SJSA1 (cell line): ENCODE results near the gene MYCT1. TPM values are rescaled to one million over a fixed set of nuclear protein-coding genes. Genes with fewer than 3 reads are reported as not detected.
"Not testable (repeated sequence)": the region's sequence is repeated elsewhere in the genome, so short reads cannot be mapped to it uniquely, and the experiment has no call there.

ENCODE experiments used
- DNase-seq, 2 experiments: peaks; one replicate each; pipeline ENCODE4 v3.0.0-alpha.2; 2015 to 2020; ENCODE audit warnings: low spot score in 2 of 2, low read depth in 1 of 2
- H3K27ac ChIP-seq: fragments of 250-450 bp; sonication (Bioruptor Pico); 2 replicates; pipeline ENCODE4 v1.5.1; 2020; ENCODE audit warnings: mild to moderate bottlenecking, moderate library complexity
- H3K27me3 ChIP-seq: fragments of 250-450 bp; sonication (Bioruptor Pico); replicated peaks from 2 replicates; pipeline ENCODE4 v1.5.1; 2020; ENCODE audit warnings: mild to moderate bottlenecking, moderate library complexity
- H3K36me3 ChIP-seq: fragments of 250-450 bp; sonication (Bioruptor Pico); 2 replicates; pipeline ENCODE4 v1.5.1; 2020; ENCODE audit warnings: mild to moderate bottlenecking
- H3K4me1 ChIP-seq: fragments of 250-450 bp; sonication (Bioruptor Pico); replicated peaks from 2 replicates; pipeline ENCODE4 v1.6.1; 2021; ENCODE audit warnings: mild to moderate bottlenecking
- H3K4me3 ChIP-seq: fragments of 250-450 bp; sonication (Bioruptor Pico); 2 replicates; pipeline ENCODE4 v1.5.1; 2020; ENCODE audit warnings: mild to moderate bottlenecking
- H3K9me3 ChIP-seq: fragments of 250-450 bp; sonication (Bioruptor Pico); replicated peaks from 2 replicates; pipeline ENCODE4 v1.5.1; 2020; ENCODE audit warnings: mild to moderate bottlenecking
- total RNA-seq: library from RNA; depleted of rRNA; stranded (reverse); fragments of >200 nt; shearing (Covaris generic); gene quantifications from 2 replicates; pipeline ENCODE4 v1.2.3, GENCODE V29; 2014

MYCT1 gene
- total RNA-seq, 1 experiment from 2014 or later, result 0.39 TPM

- Histone ChIP-seq H3K4me3 (no peak overlapping the region), H3K27me3 (no peaks in the 10 kb centered on the region), H3K27ac (no peak overlapping the region), H3K36me3 (no peaks in the 10 kb centered on the region), H3K4me1 (peaks cover 36% of the 10 kb centered on the region), H3K9me3 (no peaks in the 10 kb centered on the region)
- DNase-seq, result no peak
These were observed 995 bp downstream of the MYCT1 start for GRCh38 chr6:152698692-152699091.

DNA sequence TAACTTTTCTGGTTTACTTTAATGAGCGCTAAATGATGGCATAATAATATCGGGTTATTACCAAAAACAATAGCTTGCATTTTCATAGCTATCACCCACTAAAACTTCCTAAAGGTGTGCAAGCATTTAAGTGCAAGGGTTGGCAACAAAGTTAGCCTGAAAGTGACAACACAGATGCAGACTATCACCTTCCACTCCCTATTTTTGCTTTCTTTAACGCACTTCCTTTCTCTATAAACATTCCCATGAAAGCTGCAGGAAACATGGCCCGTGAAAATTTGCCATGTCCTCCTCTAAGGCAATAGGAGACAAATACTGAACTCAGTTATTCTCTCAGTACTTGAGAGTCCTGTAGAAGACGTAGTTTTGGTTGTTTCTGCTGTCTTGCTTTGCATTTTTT lies 2.7 kb downstream of the MYCT1 start:
- no peaks in the 10 kb centered on the region for H3K27me3 ChIP-seq
- no peak for DNase-seq
- H3K4me3 ChIP-seq, result no peak overlapping the region
- no peaks in the 10 kb centered on the region for H3K9me3 ChIP-seq
- no peaks in the 10 kb centered on the region for H3K36me3 ChIP-seq
- no peak overlapping the region for H3K27ac ChIP-seq
- H3K4me1 ChIP-seq, result peaks cover 36% of the 10 kb centered on the region

DNA sequence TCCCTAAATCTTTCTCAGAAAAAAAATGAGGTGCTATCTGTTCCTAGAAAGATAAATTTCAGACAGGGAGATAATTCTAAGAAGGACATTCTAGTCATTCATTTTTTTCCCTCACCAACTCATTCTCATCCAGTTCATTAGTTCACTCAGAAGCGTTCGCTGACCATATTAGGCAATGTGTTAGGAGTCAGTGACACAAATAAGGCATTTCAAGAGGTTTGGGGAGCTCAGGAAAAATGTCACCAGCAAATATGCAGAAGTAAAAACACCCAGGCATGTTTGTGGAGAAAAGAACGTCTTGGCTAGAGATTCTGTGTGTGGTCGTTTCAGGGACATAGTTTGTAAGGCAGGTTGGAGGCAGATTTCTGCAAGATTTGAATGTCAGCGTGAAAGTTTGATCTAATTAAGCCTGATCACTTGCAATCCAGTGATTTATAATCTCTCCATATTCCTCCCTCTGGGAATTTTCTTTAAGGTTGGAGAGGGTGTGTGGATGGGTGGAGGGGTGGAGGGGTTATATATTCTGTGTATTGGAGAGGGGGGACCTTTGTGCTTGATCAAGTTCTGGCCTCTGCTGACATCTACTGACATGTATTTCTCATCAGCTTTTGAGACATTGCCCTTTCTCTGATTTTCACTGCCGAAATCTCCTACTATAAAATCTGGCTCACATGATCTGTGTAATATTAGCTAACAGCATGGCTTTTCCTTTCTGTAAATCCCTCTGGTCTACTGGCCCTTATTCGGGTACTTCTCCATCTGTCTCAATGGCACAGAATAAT lies 3.6 kb downstream of the MYCT1 start:
- DNase-seq, result peak in 1 of 2 experiments; percentile 62
- Histone ChIP-seq H3K4me1 (peaks cover 31% of the 10 kb centered on the region), H3K27me3 (no peaks in the 10 kb centered on the region), H3K9me3 (no peaks in the 10 kb centered on the region), H3K27ac (peak overlapping the region; percentile 27; the same call in 1 of the 2 replicates), H3K36me3 (no peaks in the 10 kb centered on the region), H3K4me3 (no peak overlapping the region)

DNA sequence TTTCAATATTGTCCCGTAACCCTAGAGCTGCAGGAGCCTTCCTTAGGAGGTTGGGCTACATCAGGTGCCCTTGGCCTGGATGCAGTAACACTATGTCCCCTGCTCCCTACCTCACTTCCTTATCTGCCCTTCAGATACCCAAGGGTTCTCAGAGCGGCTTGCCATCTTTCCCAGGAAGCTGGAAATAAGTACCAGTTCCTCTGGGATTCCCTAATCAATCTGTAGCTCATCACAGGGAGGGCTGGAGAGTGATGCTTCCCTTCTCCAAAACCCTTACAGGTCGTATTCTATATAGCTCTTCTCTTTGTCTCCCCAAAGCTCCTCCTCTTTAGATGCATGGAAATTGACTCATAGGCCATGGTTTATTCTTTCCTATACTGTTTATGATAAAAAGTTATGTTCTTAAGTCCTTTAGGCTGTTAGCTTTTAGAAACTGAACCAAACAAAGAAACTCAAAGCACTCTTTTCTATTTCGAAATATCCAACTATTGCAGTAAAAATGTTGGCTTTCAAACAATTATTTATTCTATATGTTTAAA lies 4.2 kb downstream of the MYCT1 start:
- peak overlapping the region; percentile 27; the same call in 1 of the 2 replicates for H3K27ac ChIP-seq
- H3K4me3 ChIP-seq, result no peak overlapping the region
- H3K36me3 ChIP-seq, result no peaks in the 10 kb centered on the region
- no peaks in the 10 kb centered on the region for H3K27me3 ChIP-seq
- no peaks in the 10 kb centered on the region for H3K9me3 ChIP-seq
- peaks cover 28% of the 10 kb centered on the region for H3K4me1 ChIP-seq
- DNase-seq, result no peak

DNA sequence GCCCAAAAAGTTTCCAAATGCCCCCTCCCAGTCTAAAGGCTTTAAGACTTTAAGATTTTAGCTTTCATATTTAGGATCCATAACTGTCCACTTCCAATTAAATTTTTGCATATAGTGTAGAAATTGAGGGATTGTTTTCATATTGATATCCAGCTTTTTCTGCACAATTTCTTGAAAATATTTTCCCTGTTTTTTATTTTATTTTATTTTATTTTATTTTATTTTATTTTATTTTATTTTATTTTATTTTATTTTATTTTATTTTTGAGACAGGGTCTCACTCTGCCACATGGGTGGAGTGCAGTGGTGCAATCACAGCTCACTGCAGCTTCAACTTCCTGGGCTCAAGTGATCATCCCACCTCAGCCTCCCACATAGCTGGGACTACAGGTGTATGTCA lies 6.1 kb downstream of the MYCT1 start:
- H3K4me3 ChIP-seq, H3K27ac ChIP-seq, H3K36me3 ChIP-seq, DNase-seq, H3K9me3 ChIP-seq, H3K27me3 ChIP-seq: not testable (repeated sequence)
- peaks cover 28% of the 10 kb centered on the region for H3K4me1 ChIP-seq

DNA sequence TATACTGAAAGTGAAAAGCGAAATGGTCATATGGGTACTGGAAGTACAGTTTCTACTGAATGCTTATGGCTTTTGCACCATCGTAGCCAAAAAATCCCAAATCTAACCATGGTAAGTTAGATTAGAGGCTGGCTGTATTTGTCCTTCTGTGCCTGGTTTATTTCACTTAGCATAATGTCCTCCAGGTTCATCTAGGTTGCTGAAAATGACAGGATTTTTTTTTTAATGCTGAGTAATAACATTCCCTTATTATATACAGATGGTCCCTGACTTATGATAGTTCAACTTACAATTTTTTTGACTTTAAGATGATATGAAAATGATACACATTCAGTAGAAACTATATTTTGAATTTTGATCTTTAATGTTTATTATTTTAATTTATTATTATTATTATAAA lies 7.6 kb downstream of the MYCT1 start:
- Histone ChIP-seq H3K4me1 (peaks cover 27% of the 10 kb centered on the region), H3K9me3 (no peaks in the 10 kb centered on the region), H3K27me3 (no peaks in the 10 kb centered on the region), H3K4me3 (no peak overlapping the region), H3K27ac (no peak overlapping the region), H3K36me3 (no peaks in the 10 kb centered on the region)
- DNase-seq, result no peak

GRCh38 chr6:152716322-152716721 lies 18.6 kb downstream of the MYCT1 start:
- no peak overlapping the region for H3K4me3 ChIP-seq
- H3K36me3 ChIP-seq, result no peaks in the 10 kb centered on the region
- H3K9me3 ChIP-seq, result no peaks in the 10 kb centered on the region; the same call in 1 of the 2 replicates
- H3K27me3 ChIP-seq, result no peaks in the 10 kb centered on the region
- H3K4me1 ChIP-seq, result no peaks in the 10 kb centered on the region
- DNase-seq, result no peak
- H3K27ac ChIP-seq, result no peak overlapping the region

- Histone ChIP-seq H3K4me1 (peaks cover 12% of the 10 kb centered on the region), H3K4me3 (no peak overlapping the region), H3K27ac (no peak overlapping the region), H3K27me3 (no peaks in the 10 kb centered on the region), H3K36me3 (no peaks in the 10 kb centered on the region), H3K9me3 (no peaks in the 10 kb centered on the region)
- DNase-seq, result no peak
These were observed 23.3 kb downstream of the MYCT1 start for GRCh38 chr6:152720974-152721373.

DNA sequence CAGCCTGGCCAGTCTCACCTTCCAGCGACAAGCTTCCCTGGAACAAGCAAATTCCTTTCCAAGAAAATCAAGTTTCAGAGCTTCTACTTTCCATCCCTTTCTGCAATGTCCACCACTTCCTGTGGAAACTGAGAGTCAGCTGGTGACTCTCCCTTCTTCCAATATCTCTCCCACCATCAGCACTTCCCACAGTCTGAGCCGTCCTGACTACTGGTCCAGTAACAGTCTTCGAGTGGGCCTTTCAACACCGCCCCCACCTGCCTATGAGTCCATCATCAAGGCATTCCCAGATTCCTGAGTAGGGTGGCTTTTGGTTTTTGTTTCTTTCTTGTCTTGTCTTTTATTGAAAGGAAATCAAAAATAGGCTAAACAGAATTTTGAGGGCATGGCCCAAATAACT lies 24.3 kb downstream of the MYCT1 start:
- DNase-seq, result no peak

DNA sequence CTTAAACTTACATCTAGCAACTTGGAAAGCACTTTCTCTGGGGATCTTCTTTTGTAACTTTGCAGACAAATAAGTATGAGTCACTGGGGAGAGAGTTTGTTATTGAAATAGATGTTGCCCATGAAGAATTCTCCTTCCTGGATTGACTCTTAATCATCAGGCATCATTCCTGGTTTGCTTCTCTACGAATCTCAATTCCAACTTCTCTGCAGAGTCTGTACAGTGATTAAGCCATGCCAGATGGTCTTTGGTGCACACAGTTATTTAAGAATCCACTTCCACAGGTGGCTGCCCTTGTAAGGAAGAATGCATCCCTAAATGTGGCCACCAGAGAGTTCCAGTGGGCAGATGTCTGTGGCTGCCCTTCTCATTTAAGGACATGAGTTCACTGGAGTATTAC lies 25.7 kb downstream of the MYCT1 start:
- no peak overlapping the region for H3K4me3 ChIP-seq
- peak in 1 of 2 experiments; percentile 60 for DNase-seq
- no peaks in the 10 kb centered on the region for H3K9me3 ChIP-seq
- H3K36me3 ChIP-seq, result no peaks in the 10 kb centered on the region
- H3K4me1 ChIP-seq, result peaks cover 12% of the 10 kb centered on the region
- peak overlapping the region; percentile 51 for H3K27ac ChIP-seq
- H3K27me3 ChIP-seq, result no peaks in the 10 kb centered on the region

More for the DNA sequence above, 24.3 kb downstream of the MYCT1 start:
- Histone ChIP-seq H3K36me3 (no peaks in the 10 kb centered on the region), H3K27me3 (no peaks in the 10 kb centered on the region), H3K4me3 (no peak overlapping the region), H3K9me3 (no peaks in the 10 kb centered on the region), H3K4me1 (peaks cover 12% of the 10 kb centered on the region), H3K27ac (no peak overlapping the region)

GRCh38 chr6:152726313-152726712 lies 28.6 kb downstream of the MYCT1 start:
- no peak overlapping the region for H3K4me3 ChIP-seq
- no peaks in the 10 kb centered on the region for H3K36me3 ChIP-seq
- no peak overlapping the region for H3K27ac ChIP-seq
- peaks cover 12% of the 10 kb centered on the region for H3K4me1 ChIP-seq
- DNase-seq, result no peak
- H3K9me3 ChIP-seq, result no peaks in the 10 kb centered on the region
- H3K27me3 ChIP-seq, result no peaks in the 10 kb centered on the region

GRCh38 chr6:152727507-152727906 lies 29.8 kb downstream of the MYCT1 start:
- no peak overlapping the region for H3K4me3 ChIP-seq
- H3K4me1 ChIP-seq, result peaks cover 12% of the 10 kb centered on the region
- no peak for DNase-seq
- H3K27ac ChIP-seq, result no peak overlapping the region
- no peaks in the 10 kb centered on the region for H3K36me3 ChIP-seq
- no peaks in the 10 kb centered on the region for H3K9me3 ChIP-seq
- no peaks in the 10 kb centered on the region for H3K27me3 ChIP-seq

DNA sequence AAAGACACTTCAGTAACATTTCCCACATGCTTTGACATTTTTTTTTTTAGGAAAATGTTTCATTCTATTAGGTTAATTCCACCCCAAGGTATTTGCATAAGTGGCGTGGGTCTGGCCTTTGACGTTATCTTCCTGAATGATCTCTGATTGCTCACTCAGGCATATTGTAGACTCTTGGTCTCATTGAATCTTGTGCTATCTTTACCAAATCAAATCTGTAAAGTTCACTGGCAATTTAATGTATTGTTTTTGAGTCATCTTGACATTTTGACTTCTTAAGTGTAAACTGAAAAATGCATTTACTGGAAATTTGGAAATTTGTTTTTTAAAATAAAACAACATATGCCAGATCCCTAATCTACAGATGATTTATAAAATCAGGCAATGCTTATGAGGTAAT lies 36.9 kb downstream of the MYCT1 start:
- DNase-seq, result no peak
- Histone ChIP-seq H3K36me3 (no peaks in the 10 kb centered on the region), H3K4me3 (no peak overlapping the region), H3K27me3 (0 out of 2 replicates have a peak, but pooled peaks cover 3% of the 10 kb centered on the region), H3K4me1 (no peaks in the 10 kb centered on the region), H3K9me3 (no peaks in the 10 kb centered on the region), H3K27ac (no peak overlapping the region)

DNA sequence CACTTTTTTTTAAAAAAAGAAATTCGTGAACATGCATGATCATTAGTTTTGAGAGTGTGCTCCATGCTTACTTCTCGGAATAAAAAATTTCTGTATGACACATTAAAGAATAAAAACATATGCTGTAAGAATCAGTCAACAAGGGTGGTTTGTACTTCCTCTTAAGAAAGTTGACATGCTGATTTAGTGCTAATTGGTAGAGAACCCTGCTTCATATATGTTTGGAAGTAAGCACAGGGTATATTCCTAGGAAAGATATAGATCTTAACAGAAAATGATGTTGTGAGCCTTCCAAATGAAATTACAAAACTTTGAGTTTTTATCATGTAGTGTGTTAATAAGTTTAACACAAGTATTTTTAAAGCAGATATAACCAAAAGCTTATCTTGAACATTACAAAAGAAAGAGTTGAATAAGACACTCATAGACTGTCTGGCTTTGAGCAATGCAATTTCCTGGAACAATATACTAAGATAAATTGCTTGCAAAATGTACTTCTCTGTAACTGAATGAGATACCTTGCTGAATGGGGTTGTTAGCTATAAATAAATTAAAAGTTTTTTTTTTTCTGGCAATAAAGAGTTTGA lies 39.1 kb downstream of the MYCT1 start:
- H3K36me3 ChIP-seq, result no peaks in the 10 kb centered on the region
- H3K9me3 ChIP-seq, result no peaks in the 10 kb centered on the region
- H3K27me3 ChIP-seq, result 0 out of 2 replicates have a peak, but pooled peaks cover 3% of the 10 kb centered on the region
- no peak for DNase-seq
- H3K4me1 ChIP-seq, result no peaks in the 10 kb centered on the region
- no peak overlapping the region for H3K4me3 ChIP-seq
- H3K27ac ChIP-seq, result no peak overlapping the region
